Hematopoietic multipotent progenitor cell treated with erythropoietin and hydrocortisone succinate and interleukin-3 and kit ligand, for 8 days (in vitro differentiated cells): Measurements from ENCODE around the gene ATXN3L.

Experiments used
- DNase-seq: peaks from one replicate; pipeline ENCODE4 v3.0.0-alpha.2; 2015

Gene ATXN3L

GRCh38 chrX:13319953-13320352, at the start of gene ATXN3L:
Gene ATXN3L, minus strand, starts transcription at chrX:13320053. Its CDS starts 119 bp downstream, at chrX:13319934.
- DNase-seq, result no peak

- no peak for DNase-seq
These were observed 49.6 kb upstream of the ATXN3L start for GRCh38 chrX:13369256-13370030.

DNA sequence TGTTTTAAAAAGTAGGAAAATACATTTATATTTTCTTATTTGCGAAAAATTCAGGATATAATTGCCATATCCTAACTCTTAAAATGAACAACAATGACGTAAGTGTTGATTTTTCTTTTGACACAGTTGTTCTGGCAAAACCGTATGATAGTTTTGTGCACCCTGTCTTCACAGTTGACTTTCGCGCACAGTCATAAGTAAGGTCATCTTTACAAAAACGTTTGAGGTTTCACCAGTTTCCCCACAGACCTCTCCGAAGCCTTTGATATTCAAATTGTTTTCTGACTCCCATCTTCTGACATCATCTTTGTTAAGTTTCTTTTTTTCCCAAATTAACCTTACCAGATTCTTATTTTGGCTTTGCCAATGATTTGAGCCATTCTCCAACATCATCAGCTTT, 48.1 kb upstream of the ATXN3L start:
- no peak for DNase-seq

GRCh38 chrX:13366698-13367097, 46.8 kb upstream of the ATXN3L start:
- no peak for DNase-seq

- DNase-seq, result no peak
These were observed 45.3 kb upstream of the ATXN3L start for GRCh38 chrX:13365161-13365560.

- no peak for DNase-seq
These were observed 44.5 kb upstream of the ATXN3L start for GRCh38 chrX:13364230-13364857.

DNA sequence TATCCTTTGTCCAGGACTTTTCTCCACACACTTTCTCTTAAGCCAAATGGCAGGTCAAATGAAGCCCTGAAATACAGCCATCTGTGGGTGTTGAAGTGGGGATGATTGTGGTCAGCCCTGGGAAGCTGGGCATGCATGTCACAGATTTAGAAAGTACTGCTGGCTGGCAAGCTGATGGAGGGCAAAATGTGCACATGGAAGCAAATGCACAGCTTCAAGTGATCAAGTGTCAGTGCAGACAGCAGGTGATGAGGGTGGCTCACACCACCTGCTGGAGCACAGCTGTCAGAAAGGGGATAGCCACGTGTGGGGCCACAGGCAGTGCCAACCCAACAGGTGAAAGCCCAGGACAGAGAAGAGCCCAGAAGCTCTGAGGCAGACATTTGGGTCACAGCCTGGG, 40.3 kb upstream of the ATXN3L start:
- DNase-seq, result no peak

- no peak for DNase-seq
These were observed 38.1 kb upstream of the ATXN3L start for GRCh38 chrX:13357925-13358324.

GRCh38 chrX:13346646-13347045, 26.8 kb upstream of the ATXN3L start:
- DNase-seq, result no peak

- DNase-seq, result no peak
These were observed 25.6 kb upstream of the ATXN3L start for GRCh38 chrX:13345438-13345837.

DNA sequence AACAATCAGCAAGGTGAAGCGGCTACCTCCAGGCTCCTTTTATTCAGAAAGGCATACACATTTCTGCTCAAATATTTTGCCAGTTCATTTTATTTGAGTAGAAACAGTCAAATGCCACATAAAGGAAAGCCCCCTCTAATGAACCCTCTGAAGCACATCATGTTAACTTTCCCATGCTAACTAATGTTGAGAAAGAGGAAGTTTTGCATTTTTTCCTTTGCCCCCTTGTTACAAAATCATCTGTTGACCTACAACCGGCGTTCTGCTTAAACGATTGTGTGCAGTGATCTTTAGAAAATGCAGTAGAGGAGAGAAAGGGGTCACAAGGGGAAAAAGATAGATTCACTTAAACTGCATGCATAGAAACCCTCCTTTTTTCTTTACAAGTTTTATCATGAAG, 25.2 kb upstream of the ATXN3L start:
- DNase-seq, result no peak

GRCh38 chrX:13341491-13342101, 21.7 kb upstream of the ATXN3L start:
- DNase-seq, result no peak

DNA sequence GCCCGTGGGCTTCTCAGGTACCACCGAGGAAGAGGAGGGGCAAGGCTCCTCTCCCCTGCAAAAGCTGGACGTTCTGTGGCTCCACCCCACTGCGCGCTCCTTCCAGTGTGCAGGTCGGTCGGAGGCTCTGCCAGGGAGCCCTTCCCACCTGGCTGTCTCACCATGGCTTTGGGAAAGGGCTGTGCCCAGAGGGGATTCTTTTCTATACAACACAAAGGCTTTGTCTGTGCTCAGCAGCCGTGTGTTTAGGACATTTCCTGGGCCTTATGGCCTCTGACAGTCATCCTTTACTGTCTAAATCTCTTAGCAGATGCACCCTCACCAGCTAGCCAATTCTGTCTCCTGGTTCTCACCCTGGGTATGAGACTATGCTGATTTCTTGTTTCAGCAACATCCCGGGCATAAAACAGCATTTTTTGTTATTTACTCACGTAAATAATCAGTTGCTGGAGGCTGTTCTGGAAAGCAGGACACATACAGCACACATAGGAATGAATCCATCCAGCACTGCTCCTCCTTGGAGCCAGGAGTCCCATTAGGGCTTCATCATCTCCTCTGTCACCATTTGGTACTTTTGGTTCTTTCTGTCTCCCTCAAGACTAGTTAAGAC, 20.4 kb upstream of the ATXN3L start:
- no peak for DNase-seq

DNA sequence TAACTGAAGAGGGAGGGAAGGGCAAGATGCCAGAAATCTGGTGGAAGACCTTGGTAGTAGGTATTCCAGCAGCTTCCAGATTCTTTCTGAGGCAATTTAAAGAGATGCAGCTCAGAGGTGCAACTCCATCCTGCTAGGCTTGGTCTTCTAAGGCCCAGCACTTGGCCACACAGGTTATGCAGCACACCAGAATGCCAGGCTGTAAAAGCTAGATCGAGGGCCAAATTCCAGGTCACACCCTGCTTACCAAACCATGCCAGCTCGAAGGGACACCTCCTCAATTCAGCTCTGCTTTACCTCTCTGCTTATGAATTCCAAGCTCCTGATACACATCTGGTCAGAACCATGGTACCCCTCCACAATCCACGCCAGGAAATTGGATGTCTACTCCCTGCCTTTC, 19.8 kb upstream of the ATXN3L start:
- DNase-seq, result no peak

- DNase-seq, result no peak
These were observed 19.2 kb upstream of the ATXN3L start for GRCh38 chrX:13338996-13339515.

DNA sequence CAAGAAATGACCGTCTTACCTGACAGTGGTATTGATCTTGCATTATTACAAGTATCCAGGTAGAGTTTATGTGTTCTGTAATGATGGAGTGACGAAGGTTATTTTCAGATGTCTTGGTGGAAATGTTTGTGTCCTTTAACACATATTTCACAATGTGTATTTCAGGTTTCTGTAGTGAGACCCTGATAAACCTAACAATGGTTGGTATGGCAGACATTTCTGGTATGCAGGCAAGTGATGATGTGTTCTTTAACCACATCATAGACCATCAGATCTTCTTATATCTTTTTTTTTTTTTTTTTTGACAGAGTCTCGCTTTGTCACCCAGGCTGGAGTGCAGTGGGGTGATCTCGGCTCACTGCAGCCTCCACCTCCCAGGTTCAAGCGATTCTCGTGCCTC, 14.6 kb upstream of the ATXN3L start:
- no peak for DNase-seq

DNA sequence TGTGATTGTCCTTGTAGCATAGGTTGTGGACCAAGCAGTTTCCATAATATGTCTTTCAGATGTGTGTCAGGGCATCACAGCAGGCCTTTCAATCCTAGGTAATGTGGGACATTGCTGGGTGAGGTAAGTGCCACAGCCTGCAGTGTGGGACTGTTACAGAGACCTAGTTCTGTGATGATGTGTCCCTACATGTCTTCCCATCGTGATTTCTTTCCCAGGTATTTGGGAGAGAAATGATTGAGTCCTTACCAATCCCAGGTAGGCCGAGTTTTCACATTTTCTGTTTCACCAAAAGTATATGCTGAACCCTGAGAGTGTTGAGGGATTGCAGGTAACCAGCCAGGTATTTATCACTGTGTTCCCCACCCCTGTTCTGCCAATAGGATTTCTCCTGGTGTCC, 10.6 kb upstream of the ATXN3L start:
- no peak for DNase-seq

DNA sequence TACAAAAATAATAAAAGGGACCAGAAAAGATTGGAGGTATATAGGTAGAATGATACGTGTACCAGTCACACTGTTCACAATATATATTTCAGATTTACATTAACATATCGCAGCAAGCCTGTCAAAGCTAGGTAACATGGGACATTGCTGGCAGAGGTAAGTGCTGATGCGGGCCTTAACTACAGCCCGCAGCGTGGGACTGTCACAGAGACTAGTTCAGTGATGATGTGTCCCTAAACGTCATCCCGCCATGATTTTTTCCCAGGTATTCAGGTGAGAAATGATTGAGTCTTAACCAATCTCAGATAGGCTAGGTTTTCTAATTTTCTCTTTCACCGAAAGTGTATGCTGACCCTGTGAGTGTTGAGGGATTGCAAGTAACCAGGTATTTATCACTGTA, 7.8 kb upstream of the ATXN3L start:
- no peak for DNase-seq

DNA sequence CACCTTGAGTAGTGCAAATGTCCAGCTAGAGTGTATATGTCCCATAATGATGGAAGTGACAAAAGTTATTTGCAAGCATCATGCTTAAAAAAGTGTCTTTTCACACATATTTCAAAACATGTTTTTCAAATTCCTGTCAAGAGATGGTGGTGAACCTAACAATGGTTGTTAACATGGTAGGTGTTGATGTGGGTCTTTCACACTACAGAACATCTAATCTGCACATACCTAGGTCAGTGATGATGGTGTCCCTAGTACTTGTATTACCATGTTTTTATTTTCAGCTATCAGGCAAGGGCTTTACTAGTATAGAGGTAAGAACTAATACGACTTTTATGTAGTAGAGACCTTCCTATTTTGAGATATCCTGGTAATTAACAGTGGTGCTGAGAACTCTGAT, 3.4 kb upstream of the ATXN3L start:
- DNase-seq, result no peak

GRCh38 chrX:13317366-13317765, 2.5 kb downstream of the ATXN3L start:
- DNase-seq, result no peak

DNA sequence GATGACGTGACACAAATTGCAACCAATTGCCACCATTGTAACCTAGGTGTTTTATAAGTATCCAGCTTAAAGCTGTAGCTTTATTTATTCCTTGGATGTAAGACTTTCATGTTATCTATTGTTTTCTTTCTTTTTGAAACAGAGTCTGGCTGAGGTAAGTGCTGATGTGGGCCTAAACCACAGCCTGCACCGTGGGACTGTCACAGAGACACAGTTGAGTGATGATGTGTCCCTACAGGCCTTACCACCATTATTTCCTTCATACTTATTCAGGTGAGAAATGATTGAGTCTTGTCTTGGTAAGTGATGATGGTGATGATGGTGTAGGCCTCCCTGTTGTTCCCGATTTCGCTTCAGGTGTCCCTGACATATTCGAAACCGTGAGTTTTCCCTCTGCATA, 8.3 kb downstream of the ATXN3L start:
- DNase-seq, result no peak

DNA sequence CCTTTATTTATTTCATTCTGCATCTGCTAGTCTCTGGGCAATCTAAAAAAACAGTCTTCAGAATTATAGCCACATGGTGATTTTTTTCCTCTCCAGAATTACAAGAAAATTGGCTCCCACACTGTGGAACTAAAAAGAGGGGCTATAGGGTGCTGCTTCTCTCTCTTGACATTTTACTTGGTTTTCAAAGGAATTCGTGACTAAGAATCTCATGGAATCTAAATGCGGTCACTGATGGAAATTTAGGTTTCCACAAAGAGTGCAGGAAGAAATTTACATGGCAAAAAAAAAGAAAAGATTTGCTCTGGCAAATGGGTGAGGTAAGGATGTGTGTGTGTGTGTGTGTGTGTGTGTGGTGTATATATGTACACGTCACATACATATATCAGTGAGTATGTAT, 10.2 kb downstream of the ATXN3L start:
- DNase-seq, result no peak

- no peak for DNase-seq
These were observed 12.8 kb downstream of the ATXN3L start for GRCh38 chrX:13307041-13307440.

- no peak for DNase-seq
These were observed 14.7 kb downstream of the ATXN3L start for GRCh38 chrX:13305108-13305507.
